ENCODE data around the gene PPP4R4.

Gene PPP4R4

DNA sequence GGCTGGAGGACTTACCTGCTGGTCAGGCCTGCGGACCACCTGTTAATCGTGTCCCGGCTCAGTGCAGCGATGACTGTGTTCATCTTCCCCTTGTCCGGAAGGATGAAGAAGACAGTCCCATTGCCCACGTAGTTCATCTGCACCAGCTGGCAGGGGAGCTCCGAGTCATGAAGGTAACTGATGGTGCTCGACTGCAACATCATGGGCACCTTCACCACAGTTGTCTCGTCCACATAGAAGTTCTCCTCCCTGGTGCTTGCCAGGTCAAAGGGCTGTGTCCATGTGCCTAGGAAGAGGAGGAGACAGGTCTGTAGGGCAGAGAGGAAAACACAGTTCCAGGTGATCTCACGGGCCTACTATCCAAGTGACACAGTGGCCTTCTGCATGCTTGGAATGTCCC is 135.6 kb downstream of the PPP4R4 start:
- Histone ChIP-seq H3K9me3 (replicated peaks in 1 of 2; ENCODE audit: control insufficient read depth in 2 of 2, insufficient read depth in 1 of 2, low read depth in 1 of 2, low read length in 2 of 2) (peaks cover 0 to 7% of the 10 kb centered on the region in 2 donors), H3K79me1 (ENCODE audit: low read depth, low read length) (no peaks in the 10 kb centered on the region), H4K91ac (ENCODE audit: low read depth, low read length, poor library complexity) (no peak overlapping the region), H3K4me3 (ENCODE audit: low read length in 2 of 2) (no peak overlapping the region), H2BK5ac (ENCODE audit: low read length) (no peak overlapping the region), H3K27ac (replicated peaks; ENCODE audit: low read length) (no peak overlapping the region), H3K9ac (ENCODE audit: low read depth, low read length, poor library complexity) (no peak overlapping the region), H3K14ac (ENCODE audit: low read length) (no peak overlapping the region), H2BK12ac (ENCODE audit: low read length) (no peak overlapping the region), H3K23ac (ENCODE audit: low read depth, low read length, poor library complexity) (no peak overlapping the region), H3K4ac (ENCODE audit: low read length) (no peak overlapping the region), H3K18ac (ENCODE audit: low read length) (no peak overlapping the region), H4K8ac (ENCODE audit: low read depth, low read length) (no peak overlapping the region), H2AK5ac (ENCODE audit: low read depth, low read length) (no peak overlapping the region), H2BK120ac (ENCODE audit: low read depth, low read length) (no peak overlapping the region), H3K27me3 (ENCODE audit: control insufficient read depth in 3 of 3, insufficient read depth in 3 of 3, low read depth in 1 of 3, low read length in 3 of 3) (peaks cover 0 to 3% (median 0%) of the 10 kb centered on the region in 3 experiments), H2BK15ac (ENCODE audit: low read length) (no peak overlapping the region), H2AFZ (ENCODE audit: low read length) (no peak overlapping the region), H3K36me3 (replicated peaks in 1 of 2; ENCODE audit: control insufficient read depth in 2 of 2, insufficient read depth in 2 of 2, low read length in 2 of 2) (no peaks in the 10 kb centered on the region), H3K4me1 (ENCODE audit: control insufficient read depth in 2 of 2, insufficient read depth in 1 of 2, low read depth in 1 of 2, low read length in 2 of 2) (peaks cover 0 to 5% of the 10 kb centered on the region in 2 donors), H3K4me2 (ENCODE audit: insufficient read depth, low read length, poor library complexity, severe bottlenecking) (no peak overlapping the region)
- no CpG with 5 or more reads among the region's 10 CpGs for WGBS, 2 donors (ENCODE audit: extremely low coverage in 2 of 2, insufficient read length in 2 of 2, insufficient replicate concordance in 1 of 2)
- DNase-seq (ENCODE audit: low spot score) = no peak

DNA sequence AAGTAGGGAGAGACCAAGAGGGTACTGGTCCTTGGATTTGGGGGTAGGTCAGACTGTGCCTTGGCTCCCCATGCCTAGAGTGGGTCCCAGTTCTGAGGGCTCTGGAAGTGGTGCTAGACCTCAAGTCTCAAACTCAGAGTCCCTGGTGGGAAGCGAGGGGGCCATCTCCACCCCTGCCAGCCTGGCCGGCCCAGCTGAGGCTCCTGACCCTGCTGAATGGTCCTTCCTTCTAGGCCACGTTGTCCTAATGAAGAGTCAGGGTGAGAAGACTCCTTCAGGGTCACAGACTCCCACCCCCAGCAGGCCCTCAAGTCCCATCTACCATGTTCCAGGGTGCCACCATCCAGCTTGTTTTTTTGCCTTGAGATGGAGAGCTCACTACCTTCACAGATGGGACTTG is 136.1 kb downstream of the PPP4R4 start:
- Histone ChIP-seq H2AFZ (ENCODE audit: low read length) (no peak overlapping the region), H3K79me1 (ENCODE audit: low read depth, low read length) (no peaks in the 10 kb centered on the region), H3K14ac (ENCODE audit: low read length) (no peak overlapping the region), H2BK5ac (ENCODE audit: low read length) (no peak overlapping the region), H4K91ac (ENCODE audit: low read depth, low read length, poor library complexity) (no peak overlapping the region), H3K9ac (ENCODE audit: low read depth, low read length, poor library complexity) (no peak overlapping the region), H2AK5ac (ENCODE audit: low read depth, low read length) (no peak overlapping the region), H2BK15ac (ENCODE audit: low read length) (no peak overlapping the region), H2BK120ac (ENCODE audit: low read depth, low read length) (no peak overlapping the region), H3K4me1 (ENCODE audit: control insufficient read depth in 2 of 2, insufficient read depth in 1 of 2, low read depth in 1 of 2, low read length in 2 of 2) (peaks cover 0 to 5% of the 10 kb centered on the region in 2 donors), H3K4me3 (ENCODE audit: low read length in 2 of 2) (no peak overlapping the region), H3K36me3 (replicated peaks in 1 of 2; ENCODE audit: control insufficient read depth in 2 of 2, insufficient read depth in 2 of 2, low read length in 2 of 2) (no peaks in the 10 kb centered on the region), H3K9me3 (replicated peaks in 1 of 2; ENCODE audit: control insufficient read depth in 2 of 2, insufficient read depth in 1 of 2, low read depth in 1 of 2, low read length in 2 of 2) (peaks cover 0 to 7% of the 10 kb centered on the region in 2 donors), H3K4me2 (ENCODE audit: insufficient read depth, low read length, poor library complexity, severe bottlenecking) (no peak overlapping the region), H3K4ac (ENCODE audit: low read length) (no peak overlapping the region), H3K18ac (ENCODE audit: low read length) (peak overlapping the region; percentile 9), H2BK12ac (ENCODE audit: low read length) (no peak overlapping the region), H3K23ac (ENCODE audit: low read depth, low read length, poor library complexity) (no peak overlapping the region), H3K27ac (replicated peaks; ENCODE audit: low read length) (no peak overlapping the region), H4K8ac (ENCODE audit: low read depth, low read length) (no peak overlapping the region), H3K27me3 (ENCODE audit: control insufficient read depth in 3 of 3, insufficient read depth in 3 of 3, low read depth in 1 of 3, low read length in 3 of 3) (peaks cover 0 to 3% (median 0%) of the 10 kb centered on the region in 3 experiments)
- WGBS, 2 donors (ENCODE audit: extremely low coverage in 2 of 2, insufficient read length in 2 of 2, insufficient replicate concordance in 1 of 2) = no CpG with 5 or more reads among the region's 3 CpGs
- no peak for DNase-seq (ENCODE audit: low spot score)

DNA sequence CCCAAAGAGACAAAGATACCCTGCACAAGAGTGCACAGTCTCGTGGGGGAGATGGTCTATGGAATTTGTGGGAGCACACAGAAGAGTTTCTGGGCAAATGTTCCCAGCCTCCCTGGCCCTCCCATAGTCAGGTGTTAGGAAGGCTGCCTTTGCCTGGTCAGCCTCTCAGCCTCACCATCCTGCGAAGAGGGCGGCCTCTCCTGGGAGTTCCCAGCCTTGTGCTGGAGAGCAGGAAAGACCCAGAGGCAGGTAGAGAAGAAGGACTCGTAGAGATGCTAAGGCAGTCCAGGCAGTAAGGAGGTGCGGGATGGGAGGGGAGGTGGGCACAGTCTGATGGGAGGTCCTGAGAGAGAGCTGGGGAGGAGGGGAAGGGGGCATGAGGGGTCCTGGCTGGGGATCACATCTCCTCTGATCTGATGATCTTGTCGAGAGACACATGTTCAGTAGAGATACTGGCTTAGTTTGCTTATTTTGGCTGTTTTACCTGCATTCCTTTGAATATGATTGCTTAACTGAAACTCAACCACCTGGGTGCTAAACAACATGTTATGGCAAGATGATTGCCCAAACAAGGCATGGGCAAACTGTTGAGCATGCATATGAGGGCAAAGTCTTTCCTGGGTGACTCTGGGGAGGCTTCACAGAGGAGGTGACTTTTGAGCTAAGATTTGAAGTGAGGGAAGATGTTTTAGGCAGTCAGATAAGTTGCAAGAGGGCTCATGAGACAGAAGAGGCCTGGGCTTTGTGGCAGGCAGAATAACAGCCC is 138.5 kb downstream of the PPP4R4 start:
- DNase-seq (ENCODE audit: low spot score) = no peak
- no peak overlapping the region for H3K14ac ChIP-seq (ENCODE audit: low read length)
- no CpG with 5 or more reads among the region's 6 CpGs for WGBS, 2 donors (ENCODE audit: extremely low coverage in 2 of 2, insufficient read length in 2 of 2, insufficient replicate concordance in 1 of 2)
- no peak overlapping the region for H3K9ac ChIP-seq (ENCODE audit: low read depth, low read length, poor library complexity)
- no peaks in the 10 kb centered on the region for H3K4me1 ChIP-seq (ENCODE audit: control insufficient read depth in 2 of 2, insufficient read depth in 1 of 2, low read depth in 1 of 2, low read length in 2 of 2)
- no peak overlapping the region for H3K23ac ChIP-seq (ENCODE audit: low read depth, low read length, poor library complexity)
- no peak overlapping the region for H3K4ac ChIP-seq (ENCODE audit: low read length)
- H4K91ac ChIP-seq (ENCODE audit: low read depth, low read length, poor library complexity) = no peak overlapping the region
- H3K4me2 ChIP-seq (ENCODE audit: insufficient read depth, low read length, poor library complexity, severe bottlenecking) = no peak overlapping the region
- H2BK5ac ChIP-seq (ENCODE audit: low read length) = no peak overlapping the region
- H3K27ac ChIP-seq (replicated peaks; ENCODE audit: low read length) = no peak overlapping the region
- H3K9me3 ChIP-seq (replicated peaks in 1 of 2; ENCODE audit: control insufficient read depth in 2 of 2, insufficient read depth in 1 of 2, low read depth in 1 of 2, low read length in 2 of 2) = peaks cover 0 to 5% of the 10 kb centered on the region in 2 donors
- peaks cover 0 to 3% (median 0%) of the 10 kb centered on the region in 3 experiments for H3K27me3 ChIP-seq (ENCODE audit: control insufficient read depth in 3 of 3, insufficient read depth in 3 of 3, low read depth in 1 of 3, low read length in 3 of 3)
- no peak overlapping the region for H3K4me3 ChIP-seq (ENCODE audit: low read length in 2 of 2)
- peak overlapping the region; percentile 49 for H3K18ac ChIP-seq (ENCODE audit: low read length)
- no peak overlapping the region for H2BK120ac ChIP-seq (ENCODE audit: low read depth, low read length)
- no peak overlapping the region for H4K8ac ChIP-seq (ENCODE audit: low read depth, low read length)
- no peak overlapping the region for H2BK15ac ChIP-seq (ENCODE audit: low read length)
- H3K36me3 ChIP-seq (replicated peaks in 1 of 2; ENCODE audit: control insufficient read depth in 2 of 2, insufficient read depth in 2 of 2, low read length in 2 of 2) = no peaks in the 10 kb centered on the region
- no peak overlapping the region for H2AFZ ChIP-seq (ENCODE audit: low read length)
- no peak overlapping the region for H2AK5ac ChIP-seq (ENCODE audit: low read depth, low read length)
- H2BK12ac ChIP-seq (ENCODE audit: low read length) = no peak overlapping the region
- no peaks in the 10 kb centered on the region for H3K79me1 ChIP-seq (ENCODE audit: low read depth, low read length)

DNA sequence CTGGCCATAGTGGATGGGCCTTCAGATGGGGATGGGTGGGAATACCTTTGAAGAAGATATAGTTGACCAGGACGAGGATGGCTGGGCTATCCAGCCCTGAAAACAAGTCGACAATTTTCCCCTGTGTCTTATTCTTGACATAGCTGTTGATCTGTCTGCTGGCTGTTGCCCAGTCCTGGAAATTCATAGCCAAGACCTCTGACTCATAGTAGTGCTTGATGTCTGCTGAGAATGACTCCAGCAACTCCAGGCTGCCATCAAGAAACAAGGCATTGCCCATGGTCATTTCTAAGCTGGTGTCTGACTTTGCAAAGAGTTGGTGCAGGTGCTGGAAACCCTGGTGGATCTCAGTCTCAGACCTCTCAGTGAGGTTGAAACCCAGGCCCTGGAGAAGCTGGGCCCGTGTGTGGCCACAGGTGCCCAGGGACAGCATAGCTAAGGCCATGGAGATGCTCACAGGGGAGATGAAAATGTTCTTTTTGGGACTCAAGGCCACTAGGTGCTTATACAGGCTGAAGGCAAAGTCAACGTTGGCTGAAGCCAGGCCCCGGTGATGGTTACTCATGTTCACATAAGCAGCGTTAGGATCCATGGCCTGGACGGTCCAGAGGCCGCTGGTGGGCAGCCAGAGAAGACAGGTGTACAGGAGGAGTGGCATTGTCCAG is 140.0 kb downstream of the PPP4R4 start:
- no peak overlapping the region for H2BK15ac ChIP-seq (ENCODE audit: low read length)
- H2AK5ac ChIP-seq (ENCODE audit: low read depth, low read length) = no peak overlapping the region
- no peak overlapping the region for H3K4ac ChIP-seq (ENCODE audit: low read length)
- peaks cover 0 to 3% (median 0%) of the 10 kb centered on the region in 3 experiments for H3K27me3 ChIP-seq (ENCODE audit: control insufficient read depth in 3 of 3, insufficient read depth in 3 of 3, low read depth in 1 of 3, low read length in 3 of 3)
- no peak overlapping the region for H3K14ac ChIP-seq (ENCODE audit: low read length)
- no peak overlapping the region for H4K91ac ChIP-seq (ENCODE audit: low read depth, low read length, poor library complexity)
- H2AFZ ChIP-seq (ENCODE audit: low read length) = no peak overlapping the region
- H3K4me1 ChIP-seq (ENCODE audit: control insufficient read depth in 2 of 2, insufficient read depth in 1 of 2, low read depth in 1 of 2, low read length in 2 of 2) = no peaks in the 10 kb centered on the region
- H3K27ac ChIP-seq (replicated peaks; ENCODE audit: low read length) = no peak overlapping the region
- H3K4me2 ChIP-seq (ENCODE audit: insufficient read depth, low read length, poor library complexity, severe bottlenecking) = no peak overlapping the region
- H2BK5ac ChIP-seq (ENCODE audit: low read length) = no peak overlapping the region
- no peak overlapping the region for H3K4me3 ChIP-seq (ENCODE audit: low read length in 2 of 2)
- DNase-seq (ENCODE audit: low spot score) = no peak
- peaks cover 0 to 2% of the 10 kb centered on the region in 2 donors for H3K9me3 ChIP-seq (replicated peaks in 1 of 2; ENCODE audit: control insufficient read depth in 2 of 2, insufficient read depth in 1 of 2, low read depth in 1 of 2, low read length in 2 of 2)
- H2BK12ac ChIP-seq (ENCODE audit: low read length) = no peak overlapping the region
- no peak overlapping the region for H3K18ac ChIP-seq (ENCODE audit: low read length)
- no CpG with 5 or more reads among the region's 8 CpGs for WGBS, 2 donors (ENCODE audit: extremely low coverage in 2 of 2, insufficient read length in 2 of 2, insufficient replicate concordance in 1 of 2)
- no peak overlapping the region for H3K9ac ChIP-seq (ENCODE audit: low read depth, low read length, poor library complexity)
- no peak overlapping the region for H3K23ac ChIP-seq (ENCODE audit: low read depth, low read length, poor library complexity)
- no peaks in the 10 kb centered on the region for H3K36me3 ChIP-seq (replicated peaks in 1 of 2; ENCODE audit: control insufficient read depth in 2 of 2, insufficient read depth in 2 of 2, low read length in 2 of 2)
- H2BK120ac ChIP-seq (ENCODE audit: low read depth, low read length) = no peak overlapping the region
- H3K79me1 ChIP-seq (ENCODE audit: low read depth, low read length) = no peaks in the 10 kb centered on the region
- peak overlapping the region; percentile 44 for H4K8ac ChIP-seq (ENCODE audit: low read depth, low read length)

Measured in neuronal stem cell (in vitro differentiated cells).